GM23338 (cell line): ENCODE data around the gene VSTM2B. TPM values are rescaled to one million over a fixed set of nuclear protein-coding genes. Genes with fewer than 3 reads are reported as not detected.
A peak's percentile ranks its signal among the peaks of the same experiment; 100 is the strongest.

Experiments
- ATAC-seq: fragments of 200-7000 bp; cut with Tn5 transposase; 3 replicates; pipeline ENCODE4 v1.9.1; 2020
- DNase-seq: peaks from one replicate; pipeline ENCODE4 v3.0.0-alpha.2; 2015; ENCODE audit warnings: low spot score
- H2AFZ ChIP-seq: fragments of 200-600 bp; sonication (generic); 2 replicates; pipeline ENCODE4 v1.8.0; 2016; ENCODE audit warnings: antibody characterized with exemption, mild to moderate bottlenecking, moderate library complexity
- H3F3A ChIP-seq: fragments of 200-600 bp; sonication (generic); replicated peaks from 2 replicates; pipeline ENCODE4 v1.8.0; 2017; ENCODE audit warnings: antibody characterized with exemption, mixed run types, low read depth
- H3K27ac ChIP-seq: fragments of 200-600 bp; sonication (generic); 2 replicates; pipeline ENCODE4 v1.6.1; 2016; ENCODE audit warnings: low read depth
- H3K27me3 ChIP-seq: fragments of 200-600 bp; sonication (generic); 2 replicates; pipeline ENCODE4 v1.8.0; 2016; ENCODE audit warnings: mild to moderate bottlenecking, mixed run types, moderate library complexity; ENCODE audit not compliant: insufficient read depth
- H3K36me3 ChIP-seq: fragments of 200-600 bp; sonication (generic); 2 replicates; pipeline ENCODE4 v1.8.0; 2016; ENCODE audit warnings: mild to moderate bottlenecking; ENCODE audit not compliant: insufficient read depth
- H3K4me1 ChIP-seq: fragments of 200-600 bp; sonication (generic); 2 replicates; pipeline ENCODE4 v1.8.0; 2016; ENCODE audit warnings: mild to moderate bottlenecking, moderate library complexity; ENCODE audit not compliant: insufficient read depth
- H3K4me2 ChIP-seq: fragments of 200-600 bp; sonication (generic); 2 replicates; pipeline ENCODE4 v1.7.1; 2017; ENCODE audit warnings: mixed run types
- H3K4me3 ChIP-seq: fragments of 200-600 bp; sonication (generic); 2 replicates; pipeline ENCODE4 v1.6.1; 2016; ENCODE audit warnings: mixed run types
- H3K79me2 ChIP-seq: fragments of 200-600 bp; sonication (generic); replicated peaks from 2 replicates; pipeline ENCODE4 v1.8.0; 2017; ENCODE audit warnings: mild to moderate bottlenecking; ENCODE audit not compliant: insufficient read depth
- H3K9me2 ChIP-seq: fragments of 200-600 bp; sonication (generic); 2 replicates; pipeline ENCODE4 v1.8.0; 2017; ENCODE audit not compliant: insufficient read depth
- H4K20me1 ChIP-seq: fragments of 200-600 bp; sonication (generic); replicated peaks from 2 replicates; pipeline ENCODE4 v1.8.0; 2017; ENCODE audit warnings: mild to moderate bottlenecking; ENCODE audit not compliant: insufficient read depth
- H3K27ac Mint-ChIP-seq: 2 replicates; pipeline ENCODE4 v1.8.0; 2020; ENCODE audit warnings: inconsistent platforms, mild to moderate bottlenecking, moderate library complexity, mixed read lengths
- H3K27me3 Mint-ChIP-seq: 3 replicates; pipeline ENCODE4 v1.8.0; 2022; ENCODE audit warnings: low read depth, mild to moderate bottlenecking, moderate library complexity, mixed read lengths, inconsistent platforms; ENCODE audit not compliant: insufficient read depth, poor library complexity
- H3K36me3 Mint-ChIP-seq: 3 replicates; pipeline ENCODE4 v1.8.0; 2021; ENCODE audit warnings: low read depth, mild to moderate bottlenecking, inconsistent platforms, moderate library complexity, mixed read lengths
- H3K4me1 Mint-ChIP-seq: 3 replicates; pipeline ENCODE4 v1.8.0; 2020; ENCODE audit warnings: mild to moderate bottlenecking, inconsistent platforms, mixed read lengths
- H3K4me3 Mint-ChIP-seq: 3 replicates; pipeline ENCODE4 v1.8.0; 2021; ENCODE audit warnings: moderate library complexity, mild to moderate bottlenecking, inconsistent platforms, mixed read lengths
- H3K9me3 Mint-ChIP-seq: 3 replicates; pipeline ENCODE4 v1.8.0; 2020; ENCODE audit warnings: moderate library complexity, mild to moderate bottlenecking, inconsistent platforms, mixed read lengths
- CREB1 ChIP-seq: fragments of 250-450 bp; sonication (Bioruptor Pico); IDR thresholded peaks from 2 replicates; pipeline ENCODE4 v1.5.0; 2020; ENCODE audit warnings: low read depth, mild to moderate bottlenecking, moderate library complexity
- CTCF ChIP-seq, 2 experiments: fragments of 200-600 bp in 1 of 2; sonication (generic) in 1 of 2; conservative IDR thresholded peaks; 2 replicates each; pipeline versions ENCODE4 v1.5.1 to v1.6.1; 2016 to 2017; ENCODE audit warnings: antibody characterized with exemption in 2 of 2, low read depth in 2 of 2, mild to moderate bottlenecking in 2 of 2, moderate library complexity in 1 of 2
- EZH2 ChIP-seq: fragments of 200-600 bp; sonication (generic); IDR thresholded peaks from one replicate; pipeline ENCODE4 v1.8.0; 2017; ENCODE audit warnings: antibody characterized with exemption, mild to moderate bottlenecking, low read depth; ENCODE audit not compliant: unreplicated experiment
- EZH2phosphoT487 ChIP-seq: fragments of 200-600 bp; sonication (generic); IDR thresholded peaks from one replicate; pipeline ENCODE4 v1.8.1; 2018; ENCODE audit warnings: antibody characterized with exemption; ENCODE audit not compliant: unreplicated experiment
- POLR2AphosphoS5 ChIP-seq: IDR thresholded peaks from 2 replicates; pipeline ENCODE4 v1.6.1; 2016; ENCODE audit warnings: antibody characterized with exemption, low read depth
- ZNF114 ChIP-seq: fragments of 250-450 bp; sonication (Bioruptor Pico); IDR thresholded peaks from 2 replicates; pipeline ENCODE4 v1.5.0; 2020; ENCODE audit warnings: mild to moderate bottlenecking, moderate library complexity
- ZNF331 ChIP-seq: fragments of 250-450 bp; sonication (Bioruptor Pico); IDR thresholded peaks from 2 replicates; pipeline ENCODE4 v1.5.0; 2020; ENCODE audit warnings: low read depth, mild to moderate bottlenecking, moderate library complexity
- ZNF462 ChIP-seq: fragments of 250-450 bp; sonication (Bioruptor Pico); IDR thresholded peaks from 2 replicates; pipeline ENCODE4 v1.5.0; 2020; ENCODE audit warnings: mild to moderate bottlenecking, moderate library complexity
- long read RNA-seq: library from polyadenylated mRNA; unstranded; transcript quantifications from one replicate; pipeline ENCODE4 v2.0.0, GENCODE V29; 2020; ENCODE audit not compliant: unreplicated experiment
- polyA plus RNA-seq: library from polyadenylated mRNA; unstranded; fragments of >200 nt; fragmentation: Nextera tagmentation; extraction: Ambion mirVana; gene quantifications from 2 replicates; pipeline ENCODE4 v1.2.1, GENCODE V29; 2016
- total RNA-seq: library from RNA; depleted of rRNA; stranded (reverse); fragments of >200 nt; shearing (Covaris generic); gene quantifications from 2 replicates; pipeline ENCODE4 v1.2.3, GENCODE V29; 2014; rRNA removed

The VSTM2B gene
- total RNA-seq (0.54 and 1.8 TPM in 2 replicates), polyA plus RNA-seq (1.2 and 1.8 TPM in 2 replicates)
- long read RNA-seq: 0 reads

GRCh38 chr19:29525901-29526729, at the start of gene VSTM2B:
Gene VSTM2B (plus strand): TSS chr19:29525994. CDS start chr19:29526584, 590 bp downstream.
- peak within 1 kb of the TSS; percentile 93 for H3K4me2 ChIP-seq
- H3K36me3 Mint-ChIP-seq: peaks cover 3% of the 10 kb centered on the region; the same call in 1 of the 3 replicates
- ATAC-seq: no peak
- H3K27ac Mint-ChIP-seq: no peak within 1 kb of the TSS
- H3K27me3 Mint-ChIP-seq: peaks cover 71% of the 10 kb centered on the region
- H3K4me1 Mint-ChIP-seq: peaks cover 21% of the 10 kb centered on the region
- peak within 1 kb of the TSS; percentile 84 for H3K4me3 ChIP-seq
- no peaks in the 10 kb centered on the region for H4K20me1 ChIP-seq
- H3K79me2 ChIP-seq: no peaks in the 10 kb centered on the region
- H3K27ac ChIP-seq: no peak within 1 kb of the TSS
- TF ChIP-seq EZH2 (peak; percentile 67), POLR2AphosphoS5 (no peak), CTCF (conservative IDR thresholded peaks at IDR 0.05; ENCODE audit: low read depth in 2 of 2) (peak in 1 of 2 experiments; percentile 31; a peak in 1 of 4 replicates)
- H3K4me3 Mint-ChIP-seq: peak within 1 kb of the TSS; percentile 76
- DNase-seq: peak; percentile 46
- peaks cover 85% of the 10 kb centered on the region for H3K27me3 ChIP-seq
- H3K9me2 ChIP-seq: no peaks in the 10 kb centered on the region
- peaks cover 12% of the 10 kb centered on the region; the same call in 1 of the 2 replicates for H3K4me1 ChIP-seq
- peaks cover 4% of the 10 kb centered on the region for H3K9me3 Mint-ChIP-seq
- no peaks in the 10 kb centered on the region for H3K36me3 ChIP-seq
- peaks cover 6% of the 10 kb centered on the region; the same call in 1 of the 2 replicates for H3F3A ChIP-seq
- peak within 1 kb of the TSS; percentile 99 for H2AFZ ChIP-seq

- no peak overlapping the region for H3K27ac ChIP-seq
- DNase-seq (no peak), ATAC-seq (no peak)
- Mint-ChIP-seq H3K36me3 (peaks cover 4% of the 10 kb centered on the region; the same call in 2 of the 3 replicates), H3K9me3 (peaks cover 15% of the 10 kb centered on the region), H3K27ac (no peak overlapping the region), H3K27me3 (peaks cover 7% of the 10 kb centered on the region), H3K4me1 (no peaks in the 10 kb centered on the region; the same call in 2 of the 3 replicates), H3K4me3 (no peak overlapping the region)
- no peaks in the 10 kb centered on the region for H3K36me3 ChIP-seq
- H3K27me3 ChIP-seq: no peaks in the 10 kb centered on the region
- H3K4me2 ChIP-seq: no peak overlapping the region
- H3K4me1 ChIP-seq: no peaks in the 10 kb centered on the region
- no peaks in the 10 kb centered on the region for H4K20me1 ChIP-seq
- no peaks in the 10 kb centered on the region for H3F3A ChIP-seq
- H2AFZ ChIP-seq: no peak overlapping the region
- H3K9me2 ChIP-seq: no peaks in the 10 kb centered on the region
- no peak overlapping the region for H3K4me3 ChIP-seq
- no peaks in the 10 kb centered on the region for H3K79me2 ChIP-seq
- TF ChIP-seq EZH2phosphoT487: no peak
- TF ChIP-seq POLR2AphosphoS5: no peak
- TF ChIP-seq ZNF331: no peak
- no peak for TF ChIP-seq ZNF114
- no peak for TF ChIP-seq CREB1
- TF ChIP-seq CTCF (conservative IDR thresholded peaks at IDR 0.05; ENCODE audit: low read depth in 2 of 2): no peak
- no peak for TF ChIP-seq ZNF462 (CRISPR knock-in tag)
These were observed 49.3 kb upstream of the VSTM2B start for GRCh38 chr19:29476528-29476927.
